Effector CD4-positive, alpha-beta T cell (primary cell): ENCODE results near the gene PLEKHG4B.

ENCODE experiments used
- DNase-seq: peaks from one replicate; pipeline ENCODE4 v3.0.0-alpha.2; 2020

PLEKHG4B gene

DNA sequence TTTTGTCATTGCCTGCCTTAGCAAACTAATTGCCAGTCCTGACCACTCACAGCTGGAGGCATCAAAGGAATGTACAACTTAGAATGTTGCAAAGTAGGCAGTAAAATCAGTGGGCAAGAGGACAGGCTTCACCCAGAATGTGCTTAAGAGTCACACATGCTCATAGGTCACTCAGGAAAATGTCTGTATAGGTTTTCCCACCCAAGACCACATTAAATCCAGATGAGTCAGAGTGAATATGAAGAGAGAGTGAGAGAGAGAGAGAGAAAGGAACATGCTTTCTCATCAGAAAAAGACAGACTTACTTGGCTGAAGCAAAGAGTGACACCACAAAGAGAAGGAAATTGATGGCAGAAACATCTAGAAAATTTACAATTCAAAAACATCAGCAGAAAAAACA lies 37.9 kb downstream of the PLEKHG4B start:
- DNase-seq = no peak

- DNase-seq = no peak
Observed at GRCh38 chr5:130601-131131, 38.7 kb downstream of the PLEKHG4B start.

DNA sequence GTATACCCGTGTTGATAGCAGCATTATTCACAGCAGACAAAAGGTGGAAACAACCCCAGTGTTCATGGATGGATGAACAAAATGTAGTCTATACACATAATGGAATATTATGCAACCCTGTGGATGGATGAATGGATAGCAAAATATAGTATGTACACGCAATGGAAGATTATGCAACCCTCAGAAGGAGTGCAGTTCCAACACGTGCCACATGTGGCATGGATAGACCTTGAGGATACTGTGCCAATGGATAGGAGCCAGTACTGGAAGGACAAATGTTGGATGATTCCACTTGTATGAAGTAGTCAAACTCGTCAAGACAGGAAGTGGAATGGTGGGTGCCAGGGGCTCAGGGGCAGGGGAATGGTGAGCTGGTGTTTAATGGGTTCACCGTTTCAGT lies 44.9 kb downstream of the PLEKHG4B start:
- DNase-seq = no peak

DNA sequence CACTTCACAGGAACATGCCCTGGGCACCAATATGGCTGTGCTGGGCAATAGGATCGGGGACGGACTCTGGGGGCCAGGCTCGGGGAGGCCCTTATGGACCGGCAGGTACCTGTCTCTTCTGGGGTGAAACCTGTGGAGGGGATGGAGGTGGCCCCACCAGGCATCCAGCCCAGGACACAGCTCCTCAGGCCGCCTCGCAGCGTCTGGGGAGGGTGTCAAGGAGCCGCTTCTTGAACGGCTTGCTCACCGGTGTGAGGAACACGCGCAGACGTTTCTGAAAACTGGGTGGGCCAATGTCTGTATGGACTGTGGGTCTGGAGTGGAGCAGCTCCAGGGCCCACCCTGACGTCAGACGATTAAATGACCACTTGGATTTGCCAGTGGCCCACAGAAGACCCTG lies 45.8 kb downstream of the PLEKHG4B start:
- DNase-seq = no peak

GRCh38 chr5:138936-139335 lies 47.0 kb downstream of the PLEKHG4B start:
- no peak for DNase-seq

DNA sequence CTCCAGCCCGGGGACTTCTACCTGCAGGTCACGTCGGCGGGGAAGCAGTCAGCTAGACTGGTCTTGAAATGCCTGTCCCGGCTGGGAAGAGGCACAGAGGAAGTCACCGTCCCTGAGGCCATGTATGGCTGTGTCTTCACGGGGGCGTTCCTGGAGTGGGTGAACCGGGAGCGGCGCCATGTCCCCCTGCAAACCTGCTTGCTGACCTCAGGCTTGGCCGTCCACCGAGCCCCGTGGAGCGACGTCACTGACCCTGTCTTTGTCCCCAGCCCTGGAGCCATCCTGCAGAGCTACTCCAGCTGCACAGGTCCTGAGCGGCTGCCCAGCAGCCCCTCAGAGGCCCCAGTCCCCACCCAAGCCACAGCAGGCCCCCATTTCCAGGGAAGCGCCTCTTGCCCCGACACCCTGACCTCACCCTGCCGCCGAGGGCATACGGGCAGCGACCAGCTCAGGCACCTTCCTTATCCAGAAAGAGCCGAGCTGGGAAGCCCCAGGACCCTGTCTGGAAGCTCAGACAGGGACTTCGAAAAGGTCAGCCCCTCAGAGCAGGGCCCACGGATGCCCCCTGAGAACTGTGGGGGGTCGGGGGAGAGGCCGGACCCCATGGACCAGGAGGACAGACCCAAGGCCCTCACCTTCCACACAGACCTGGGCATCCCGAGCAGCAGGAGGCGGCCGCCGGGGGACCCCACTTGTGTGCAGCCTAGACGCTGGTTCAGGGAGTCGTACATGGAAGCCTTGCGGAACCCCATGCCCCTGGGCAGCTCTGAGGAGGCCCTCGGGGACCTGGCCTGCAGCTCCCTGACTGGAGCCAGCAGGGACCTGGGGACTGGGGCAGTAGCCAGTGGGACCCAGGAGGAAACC lies 47.8 kb downstream of the PLEKHG4B start:
- DNase-seq = no peak

GRCh38 chr5:140443-140829 lies 48.5 kb downstream of the PLEKHG4B start:
- DNase-seq = no peak

- DNase-seq = no peak
Observed at GRCh38 chr5:141211-141610, 49.2 kb downstream of the PLEKHG4B start.

DNA sequence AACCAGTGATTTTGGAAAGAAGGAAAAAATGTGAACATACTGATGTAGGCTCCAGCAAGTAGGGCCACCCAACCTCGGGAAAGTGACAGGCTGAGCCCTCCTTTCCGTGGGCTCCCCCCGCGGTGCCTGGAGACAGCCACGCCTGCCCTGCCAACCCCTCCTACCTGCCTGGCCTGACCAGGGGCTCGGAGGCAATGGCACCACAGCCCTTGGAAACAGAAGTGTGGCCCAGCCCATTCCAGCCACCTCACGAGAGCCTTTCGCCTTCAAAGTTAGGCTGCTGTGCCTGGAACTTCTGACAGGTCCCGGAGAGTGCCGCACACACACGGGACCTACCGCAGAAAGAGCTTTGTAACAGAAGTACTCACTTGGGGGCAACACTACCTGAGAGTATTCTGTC lies 49.8 kb downstream of the PLEKHG4B start:
- DNase-seq = no peak

DNA sequence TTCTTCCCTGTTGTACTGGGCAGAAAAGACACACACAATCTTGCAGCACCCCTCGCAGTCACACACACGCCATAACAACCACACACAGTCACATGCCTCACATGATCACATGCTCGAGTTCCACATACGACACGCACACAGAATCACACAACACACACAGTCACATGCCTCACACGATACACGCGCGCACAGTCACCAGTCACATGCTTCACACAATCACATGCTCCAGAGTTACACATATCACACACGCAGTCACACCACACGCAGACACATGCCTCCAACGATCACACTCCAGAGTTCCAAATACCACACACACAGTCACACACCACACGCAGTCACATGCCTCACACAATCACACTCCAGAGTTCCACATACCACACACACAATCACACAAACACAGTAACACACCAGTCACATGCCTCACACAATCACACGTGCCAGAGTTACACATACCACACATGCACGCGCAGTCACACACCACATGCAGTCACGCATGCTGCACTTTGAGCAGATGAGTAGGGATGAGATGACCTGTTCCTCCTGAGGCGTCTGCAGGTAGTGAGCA lies 50.4 kb downstream of the PLEKHG4B start:
- no peak for DNase-seq

DNA sequence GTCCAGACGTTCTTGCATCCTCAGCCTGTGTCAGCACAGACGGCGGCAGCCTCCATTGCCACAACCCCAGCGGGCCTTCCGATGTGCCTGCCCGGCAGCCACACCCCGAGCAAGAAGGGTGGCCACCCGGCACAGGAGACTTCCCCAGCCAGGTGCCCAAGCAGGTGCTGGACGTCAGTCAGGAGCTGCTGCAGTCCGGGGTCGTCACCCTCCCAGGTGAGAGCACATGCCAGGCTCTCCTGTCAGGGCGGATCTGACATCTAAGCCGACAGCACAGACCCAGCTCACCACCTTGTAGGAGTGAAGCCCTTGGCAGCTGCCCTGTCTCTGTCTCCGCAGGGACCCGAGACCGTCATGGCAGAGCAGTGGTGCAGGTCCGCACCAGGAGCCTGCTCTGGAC lies 51.1 kb downstream of the PLEKHG4B start:
- no peak for DNase-seq

- DNase-seq = no peak
Observed at GRCh38 chr5:144941-145340, 53.0 kb downstream of the PLEKHG4B start.

DNA sequence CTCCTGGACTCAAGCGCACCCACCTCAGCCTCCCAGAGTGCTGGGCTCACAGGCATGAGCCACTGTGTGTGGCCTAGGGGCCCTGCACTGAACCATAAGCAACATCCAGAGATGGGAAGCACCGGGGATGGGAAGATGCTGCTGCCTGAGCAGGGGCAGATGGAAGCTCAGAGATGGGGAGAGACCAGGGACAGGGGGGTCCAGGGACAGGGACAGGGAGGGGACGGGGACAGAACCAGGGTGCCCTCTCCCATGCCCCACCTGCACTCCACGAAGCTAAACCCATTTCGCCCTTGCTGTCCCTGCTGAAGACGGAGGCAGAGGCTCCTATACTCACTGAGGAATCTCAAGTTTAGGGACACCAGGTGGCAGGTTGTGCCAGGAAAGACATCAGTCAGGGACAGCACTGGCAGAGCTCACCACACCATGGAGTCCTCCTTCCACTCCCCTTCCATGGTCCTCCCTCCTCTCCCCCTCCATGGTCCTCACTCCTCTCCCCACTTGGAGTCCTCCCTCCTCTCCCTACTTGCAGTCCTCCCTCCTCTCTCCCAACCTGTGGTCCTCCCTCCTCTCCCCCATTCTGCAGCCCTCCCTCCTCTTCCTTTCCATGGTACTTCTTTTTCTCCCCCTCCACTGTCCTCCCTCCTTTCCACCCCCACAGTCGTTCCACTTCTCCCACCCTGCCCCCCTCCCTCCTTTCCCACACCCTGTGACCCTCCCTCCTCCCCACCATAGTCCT lies 53.8 kb downstream of the PLEKHG4B start:
- DNase-seq = no peak

DNA sequence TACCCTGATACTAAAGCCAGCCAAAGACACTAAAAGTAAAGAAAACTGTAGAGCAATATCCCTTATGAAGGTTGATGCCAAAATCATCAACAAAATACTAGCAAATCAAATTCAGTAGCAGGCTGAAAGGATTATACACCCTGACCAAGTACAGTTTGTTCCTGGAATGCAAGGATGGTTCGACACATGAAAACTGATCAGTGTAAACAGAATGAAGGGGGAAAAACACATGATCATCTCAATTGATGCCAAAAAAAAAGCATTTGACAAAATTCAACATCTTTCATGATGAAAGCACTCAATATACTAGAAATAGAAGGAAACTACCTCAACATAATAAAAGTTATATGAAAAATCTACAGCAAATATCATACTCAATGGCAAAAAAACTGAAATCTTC lies 55.8 kb downstream of the PLEKHG4B start:
- no peak for DNase-seq

DNA sequence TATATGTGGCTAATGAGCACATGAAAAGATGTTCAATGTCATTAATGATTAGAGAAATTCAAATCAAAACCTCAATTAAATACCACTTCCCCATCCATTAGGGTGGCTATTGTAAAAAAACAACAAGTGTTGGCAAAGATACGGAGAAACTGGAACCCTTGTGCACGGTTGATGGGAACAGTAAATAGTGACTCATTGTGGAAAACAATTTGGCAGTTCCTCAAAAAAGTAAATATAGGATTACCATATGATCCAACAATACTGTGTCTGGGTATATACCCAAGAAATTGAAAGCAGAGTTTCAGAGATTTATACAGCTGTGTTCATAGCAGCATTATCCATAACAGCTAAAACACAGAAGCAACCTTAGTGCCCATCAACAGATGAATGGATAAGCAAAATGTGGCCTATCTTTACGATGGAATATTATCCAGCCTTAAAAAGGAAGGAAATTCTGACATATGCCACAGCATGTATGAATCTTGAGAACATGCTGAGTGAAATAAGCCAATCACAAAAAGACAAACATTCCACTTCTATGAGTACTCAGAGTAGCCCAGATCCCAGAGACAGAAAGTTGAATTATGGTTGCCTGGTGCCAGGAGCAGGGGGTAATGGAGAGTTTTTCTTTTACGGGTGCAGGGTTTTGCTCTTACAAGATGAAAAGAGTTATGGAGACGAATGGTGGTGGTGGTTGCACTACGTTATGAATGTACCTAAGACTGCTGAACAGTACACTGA lies 57.9 kb downstream of the PLEKHG4B start:
- no peak for DNase-seq

- DNase-seq = no peak
Observed at GRCh38 chr5:150746-151145, 58.8 kb downstream of the PLEKHG4B start.

- DNase-seq = no peak
Observed at GRCh38 chr5:152077-152476, 60.1 kb downstream of the PLEKHG4B start.

GRCh38 chr5:153256-153655 lies 61.3 kb downstream of the PLEKHG4B start:
- no peak for DNase-seq

GRCh38 chr5:154236-154635 lies 62.3 kb downstream of the PLEKHG4B start:
- no peak for DNase-seq

- DNase-seq = no peak
Observed at GRCh38 chr5:154826-155225, 62.9 kb downstream of the PLEKHG4B start.

GRCh38 chr5:155651-156410 lies 63.9 kb downstream of the PLEKHG4B start:
- DNase-seq = no peak

- no peak for DNase-seq
Observed at GRCh38 chr5:156411-157072, 64.6 kb downstream of the PLEKHG4B start.
